DMS79 treated with DMSO at 0.1 percent for 48 hours (cell line): ENCODE results near the gene PIGN.
A peak's percentile ranks its signal among the peaks of the same experiment; 100 is the strongest.
"Not testable (repeated sequence)": the region's sequence is repeated elsewhere in the genome, so short reads cannot be mapped to it uniquely, and the experiment has no call there.

Experiments
- DNase-seq: peaks from one replicate; lab custom pipeline; 2025; lab: John Stamatoyannopoulos, UW

Gene PIGN

GRCh38 chr18:62182220-62182619 lies 4.6 kb downstream of the PIGN start:
- DNase-seq = no peak

- DNase-seq = no peak
Measured at GRCh38 chr18:62179213-62179612, 7.6 kb downstream of the PIGN start.

- DNase-seq = no peak
Measured at GRCh38 chr18:62177271-62177670, 9.6 kb downstream of the PIGN start.

GRCh38 chr18:62175521-62175920 lies 11.3 kb downstream of the PIGN start:
- no peak for DNase-seq

- no peak for DNase-seq
Measured at GRCh38 chr18:62172298-62172697, 14.6 kb downstream of the PIGN start.

GRCh38 chr18:62170857-62171256 lies 16.0 kb downstream of the PIGN start:
- DNase-seq = no peak

GRCh38 chr18:62166524-62166923 lies 20.3 kb downstream of the PIGN start:
- not testable (repeated sequence) for DNase-seq

- DNase-seq = no peak
Measured at GRCh38 chr18:62165583-62165982, 21.3 kb downstream of the PIGN start.

GRCh38 chr18:62164855-62165487 lies 21.9 kb downstream of the PIGN start:
- DNase-seq = no peak

GRCh38 chr18:62164310-62164709 lies 22.5 kb downstream of the PIGN start:
- no peak for DNase-seq

- no peak for DNase-seq
Measured at GRCh38 chr18:62157843-62158242, 29.0 kb downstream of the PIGN start.

- DNase-seq = no peak
Measured at GRCh38 chr18:62152844-62153243, 34.0 kb downstream of the PIGN start.

- no peak for DNase-seq
Measured at GRCh38 chr18:62151068-62151771, 35.6 kb downstream of the PIGN start.

- no peak for DNase-seq
Measured at GRCh38 chr18:62144338-62144737, 42.5 kb downstream of the PIGN start.

GRCh38 chr18:62140259-62140658 lies 46.6 kb downstream of the PIGN start:
- no peak for DNase-seq

GRCh38 chr18:62138461-62139235 lies 48.2 kb downstream of the PIGN start:
- no peak for DNase-seq

GRCh38 chr18:62131301-62131909 lies 55.5 kb downstream of the PIGN start:
- peak; percentile 52 for DNase-seq

- peak; percentile 15 for DNase-seq
Measured at GRCh38 chr18:62128157-62128556, 58.7 kb downstream of the PIGN start.

GRCh38 chr18:62126737-62127136 lies 60.1 kb downstream of the PIGN start:
- no peak for DNase-seq

GRCh38 chr18:62125702-62126101 lies 61.2 kb downstream of the PIGN start:
- no peak for DNase-seq

- DNase-seq = no peak
Measured at GRCh38 chr18:62122330-62122729, 64.5 kb downstream of the PIGN start.

GRCh38 chr18:62119884-62120283 lies 67.0 kb downstream of the PIGN start:
- no peak for DNase-seq

- no peak for DNase-seq
Measured at GRCh38 chr18:62118328-62118727, 68.5 kb downstream of the PIGN start.
